DMS114 treated with DMSO at 0.1 percent for 48 hours (cell line): ENCODE results near the gene DNASE1L1.
A peak's percentile ranks its signal among the peaks of the same experiment; 100 is the strongest.

Source experiments
- DNase-seq: peaks from one replicate; lab custom pipeline; 2025; ENCODE audit not compliant: unreplicated experiment; lab: John Stamatoyannopoulos, UW

Gene DNASE1L1

DNA sequence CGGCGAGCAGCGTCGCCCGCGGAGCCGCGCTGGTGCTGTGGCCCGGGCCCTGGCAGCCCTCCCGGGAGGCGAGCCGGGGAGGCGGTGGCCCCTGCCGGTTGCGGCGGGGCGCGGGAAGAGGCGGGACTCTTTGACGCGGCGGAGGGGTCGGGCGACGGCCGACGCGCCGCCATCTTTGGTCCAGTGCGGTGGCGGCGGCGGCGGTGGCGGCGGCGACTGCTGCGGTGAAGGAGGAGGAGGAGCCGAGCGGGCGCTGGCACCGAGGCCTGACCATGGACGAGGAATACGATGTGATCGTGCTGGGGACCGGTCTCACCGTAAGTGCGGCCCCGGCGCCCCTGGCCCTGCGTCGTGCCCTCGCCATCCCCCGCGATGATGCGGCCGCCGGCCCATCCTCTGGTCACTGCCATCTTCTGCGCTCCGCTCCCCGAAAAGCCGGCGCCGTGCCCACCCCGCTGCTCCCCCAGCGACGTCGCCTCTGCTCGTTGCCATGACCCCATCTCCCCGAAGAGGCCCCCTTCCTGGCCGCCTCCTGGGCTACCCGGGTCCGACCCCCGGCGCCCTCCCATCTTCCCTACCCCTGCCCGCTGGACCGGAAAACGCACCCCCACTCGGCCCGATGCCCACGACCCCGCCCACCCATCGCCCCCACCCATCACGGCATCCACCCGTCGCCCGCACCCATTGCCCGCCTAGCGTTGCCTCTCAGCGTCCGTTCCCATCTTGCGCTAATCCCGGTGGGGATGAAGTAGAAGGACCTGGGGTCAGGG is 28.1 kb upstream of the DNASE1L1 start, which contains the start of gene GDI1:
Gene GDI1 (plus strand): TSS at position 172 of the 770 bp plus-strand sequence. CDS start 101 bp downstream, at position 273.
- no peak for DNase-seq

- DNase-seq, result no peak
Measured at GRCh38 chrX:154436374-154436982, 27.4 kb upstream of the DNASE1L1 start.

- no peak for DNase-seq
Measured at GRCh38 chrX:154435171-154435733, 26.2 kb upstream of the DNASE1L1 start.

GRCh38 chrX:154434394-154435168 is 25.5 kb upstream of the DNASE1L1 start:
- DNase-seq, result no peak

DNA sequence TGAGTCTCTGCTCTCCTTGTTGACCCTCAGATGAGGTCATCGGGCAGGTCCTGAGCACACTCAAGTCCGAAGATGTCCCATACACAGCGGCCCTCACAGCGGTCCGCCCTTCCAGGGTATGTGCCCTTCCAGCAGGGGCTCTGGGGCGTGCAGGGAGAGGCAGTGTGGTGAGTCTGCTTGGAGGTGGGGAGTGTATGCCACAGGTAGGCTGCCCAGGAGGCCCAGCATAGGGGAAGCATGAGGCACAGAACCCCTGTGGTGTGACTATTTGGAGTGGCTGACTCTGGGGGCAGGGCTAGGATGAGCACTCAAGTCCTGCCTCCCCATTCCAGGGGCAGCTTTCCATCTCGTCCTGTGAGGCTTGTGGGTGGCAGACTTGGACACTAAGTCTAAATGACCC is 24.6 kb upstream of the DNASE1L1 start:
- DNase-seq, result no peak

DNA sequence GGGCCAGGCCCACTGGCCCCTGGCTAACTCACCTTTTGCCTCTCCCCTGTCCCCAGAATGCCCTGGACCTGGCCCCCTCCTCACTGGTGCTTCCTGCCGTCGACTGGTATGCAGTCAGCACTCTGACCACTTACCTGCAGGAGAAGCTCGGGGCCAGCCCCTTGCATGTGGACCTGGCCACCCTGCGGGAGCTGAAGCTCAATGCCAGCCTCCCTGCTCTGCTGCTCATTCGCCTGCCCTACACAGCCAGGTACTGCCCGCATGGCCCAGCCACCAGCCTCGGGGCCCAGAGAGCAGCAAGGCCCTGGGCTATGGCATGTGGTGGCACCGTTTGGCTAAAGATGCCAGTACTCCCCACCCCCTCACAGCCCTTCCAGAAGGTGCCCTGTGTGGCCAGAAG is 23.2 kb upstream of the DNASE1L1 start:
- no peak for DNase-seq

DNA sequence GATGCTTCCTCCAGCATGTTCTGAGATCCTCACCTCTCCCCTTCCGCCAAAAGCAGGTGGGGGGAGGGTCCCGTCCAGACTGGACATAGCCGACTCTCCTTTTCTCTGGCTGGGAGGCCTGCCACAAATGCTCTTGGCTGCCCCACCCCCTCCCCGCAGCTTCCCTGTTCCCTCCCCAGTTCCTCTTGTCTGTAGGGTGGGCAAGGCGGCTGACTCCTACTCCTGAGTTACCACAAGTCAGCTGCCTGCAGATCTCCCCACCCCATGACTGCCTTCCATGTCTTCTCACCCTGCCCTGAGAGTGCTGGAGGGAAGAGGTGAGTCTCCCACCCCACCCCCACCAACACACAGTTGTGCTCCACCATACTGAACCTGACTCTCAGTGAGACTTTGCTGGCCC is 22.3 kb upstream of the DNASE1L1 start:
- DNase-seq, result no peak

DNA sequence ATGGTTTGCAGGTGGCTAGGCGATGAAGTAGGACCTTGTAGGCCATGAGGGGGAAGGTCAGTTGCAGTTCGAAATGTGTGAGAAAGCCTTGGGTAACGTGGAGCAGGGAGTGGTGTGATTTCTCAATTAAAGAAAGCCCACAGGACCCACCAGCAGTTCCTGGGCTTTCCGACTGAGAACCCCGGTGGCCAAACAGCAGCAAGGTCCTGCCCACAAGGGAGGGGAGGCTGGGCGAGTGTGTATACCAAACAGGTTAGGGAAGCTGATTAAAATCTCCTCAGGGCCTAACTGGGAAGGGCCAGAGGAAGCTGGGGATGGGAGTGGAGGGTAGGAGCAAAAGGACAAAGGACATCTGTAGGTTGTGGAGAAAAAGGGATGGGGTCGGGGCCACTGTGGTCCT is 21.9 kb upstream of the DNASE1L1 start:
- DNase-seq, result no peak

DNA sequence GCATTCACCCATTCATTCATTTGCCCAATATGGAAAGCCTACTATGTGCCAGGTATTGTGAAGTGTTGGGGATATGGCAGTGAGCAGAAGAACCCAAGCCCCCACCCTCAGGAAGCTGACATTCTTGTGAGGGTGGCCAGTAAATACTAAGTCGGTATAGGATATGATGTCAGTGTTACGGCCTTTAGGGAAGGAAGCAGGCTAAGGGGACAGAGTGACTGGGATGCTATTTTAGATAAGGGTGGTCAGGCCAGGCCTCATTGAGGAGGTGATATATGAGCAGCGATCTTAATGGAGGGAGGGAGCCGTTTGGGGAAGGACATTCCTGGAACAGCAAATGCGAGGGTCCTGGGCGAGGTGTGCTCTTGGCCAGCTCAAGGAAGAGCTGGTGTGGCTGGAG is 21.4 kb upstream of the DNASE1L1 start:
- DNase-seq, result no peak

- no peak for DNase-seq
Measured at GRCh38 chrX:154429711-154430110, 20.7 kb upstream of the DNASE1L1 start.

GRCh38 chrX:154428176-154429171 is 19.4 kb upstream of the DNASE1L1 start, which contains the start of gene ATP6AP1:
ATP6AP1 (plus strand) TSS chrX:154428677; CDS start chrX:154428693, 16 bp downstream.
- DNase-seq, result peak; percentile 78

DNA sequence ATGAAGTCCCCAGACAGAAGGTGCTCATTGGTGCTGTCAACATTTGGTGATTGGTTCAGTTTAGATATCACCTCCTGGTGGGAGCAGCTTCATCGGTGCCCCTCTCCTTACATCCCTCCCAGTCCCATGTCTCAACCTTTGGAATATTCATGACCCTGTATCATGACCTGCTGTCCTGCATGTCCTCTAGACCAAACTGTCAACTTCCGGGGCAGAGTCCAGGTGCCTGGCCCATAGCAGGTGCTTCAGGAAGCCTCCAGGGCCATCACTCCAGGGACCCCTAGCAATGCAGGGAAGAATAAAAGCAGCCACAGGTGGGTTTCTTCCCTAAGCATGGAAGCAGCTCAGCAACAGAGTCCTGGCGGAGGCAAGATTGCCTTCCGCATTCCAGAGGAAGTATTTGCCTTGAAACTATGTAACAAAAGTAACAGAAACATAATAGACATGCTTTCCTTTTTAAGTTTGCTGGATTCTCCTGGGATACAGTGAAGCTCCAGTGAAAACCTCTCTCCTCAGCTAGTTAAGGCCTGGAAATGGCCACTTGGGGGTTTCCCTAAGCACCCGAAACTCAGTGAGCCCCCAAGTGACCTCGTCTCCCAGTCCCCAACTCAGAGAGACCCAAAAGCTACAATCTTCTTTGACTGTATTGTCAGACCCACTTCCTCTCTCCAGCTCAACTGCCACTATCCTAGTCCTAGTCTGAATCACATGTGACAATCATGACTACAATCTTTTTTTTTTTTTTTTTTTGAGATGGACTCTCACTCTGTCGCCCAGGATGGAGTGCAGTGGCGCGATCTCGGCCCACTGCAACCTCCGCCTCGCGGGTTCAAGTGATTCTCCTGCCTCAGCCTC is 18.1 kb upstream of the DNASE1L1 start:
- no peak for DNase-seq

- DNase-seq, result no peak
Measured at GRCh38 chrX:154420402-154420756, 11.3 kb upstream of the DNASE1L1 start.

DNA sequence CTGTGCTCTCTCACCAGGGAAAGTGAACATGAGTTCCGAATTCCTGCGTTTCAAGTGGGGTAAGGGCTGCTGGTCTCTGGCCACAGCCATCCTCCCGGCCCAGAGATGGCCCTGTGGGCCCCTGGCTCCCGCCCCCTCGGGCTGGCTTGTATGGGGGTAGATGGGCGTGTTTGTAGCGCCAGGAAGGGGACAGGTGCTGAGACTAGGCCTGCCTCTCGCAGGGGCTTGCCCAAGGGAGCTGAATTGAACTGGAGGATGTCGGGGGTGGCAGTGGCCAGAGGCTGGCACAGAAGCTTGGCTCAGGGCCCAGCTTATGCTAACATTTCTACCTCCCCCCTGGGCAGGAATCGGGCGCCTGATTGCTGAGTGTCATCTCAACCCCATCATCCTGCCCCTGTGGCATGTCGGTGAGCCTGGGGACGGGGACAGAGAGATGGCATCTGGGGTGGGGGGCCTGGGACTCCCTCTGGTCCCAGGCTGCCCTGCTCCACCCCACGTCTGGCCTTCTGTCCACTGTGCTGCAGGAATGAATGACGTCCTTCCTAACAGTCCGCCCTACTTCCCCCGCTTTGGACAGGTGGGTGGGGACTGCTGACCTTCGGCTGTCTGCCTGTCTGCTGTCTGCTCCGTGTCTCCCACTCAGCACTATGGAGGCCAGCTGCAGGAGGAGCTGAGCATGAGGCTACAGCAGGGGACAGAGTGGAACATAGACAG is 10.8 kb upstream of the DNASE1L1 start:
- no peak for DNase-seq

- no peak for DNase-seq
Measured at GRCh38 chrX:154419189-154419588, 10.1 kb upstream of the DNASE1L1 start.

- DNase-seq, result no peak
Measured at GRCh38 chrX:154417157-154417556, 8.1 kb upstream of the DNASE1L1 start.

DNA sequence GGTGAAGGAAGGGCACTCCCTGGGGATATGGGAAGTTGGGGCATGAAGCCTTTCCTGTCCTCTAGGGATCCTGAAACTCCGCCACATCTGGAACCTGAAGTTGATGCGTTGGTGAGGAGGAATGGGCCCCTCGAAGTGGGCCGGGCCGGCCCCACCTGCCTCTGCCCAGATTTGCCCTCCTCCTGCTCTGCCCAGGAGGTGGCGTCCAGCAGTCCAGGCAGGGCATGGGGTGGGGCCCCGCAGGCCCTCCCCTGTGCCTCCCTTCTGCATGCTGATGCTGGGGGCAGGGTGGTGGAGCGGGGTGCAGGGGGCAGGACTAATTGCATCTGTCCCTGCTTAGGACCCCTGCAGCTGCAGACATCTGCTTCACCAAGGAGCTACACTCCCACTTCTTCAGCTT is 4.1 kb upstream of the DNASE1L1 start:
- DNase-seq, result no peak

DNA sequence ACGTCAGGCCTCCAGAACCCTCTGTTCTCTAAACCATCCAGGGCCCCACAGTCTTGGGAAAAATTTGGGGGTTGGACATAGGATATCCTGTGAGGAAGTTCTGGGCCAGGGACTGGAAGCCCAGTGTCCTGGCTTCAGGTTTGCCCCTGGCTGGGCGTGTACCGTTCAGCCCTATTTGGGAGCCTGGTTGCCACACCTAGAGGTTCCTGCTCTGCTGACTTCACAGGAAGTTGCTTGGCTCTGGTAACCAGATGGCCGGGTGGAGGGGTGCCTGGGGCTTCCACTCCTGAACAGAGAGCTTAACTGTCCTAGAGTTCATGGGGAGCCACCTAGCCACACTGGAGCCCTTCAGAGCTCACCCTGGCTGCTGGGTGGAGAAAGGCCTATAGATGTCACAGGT is 3.4 kb upstream of the DNASE1L1 start:
- no peak for DNase-seq

DNA sequence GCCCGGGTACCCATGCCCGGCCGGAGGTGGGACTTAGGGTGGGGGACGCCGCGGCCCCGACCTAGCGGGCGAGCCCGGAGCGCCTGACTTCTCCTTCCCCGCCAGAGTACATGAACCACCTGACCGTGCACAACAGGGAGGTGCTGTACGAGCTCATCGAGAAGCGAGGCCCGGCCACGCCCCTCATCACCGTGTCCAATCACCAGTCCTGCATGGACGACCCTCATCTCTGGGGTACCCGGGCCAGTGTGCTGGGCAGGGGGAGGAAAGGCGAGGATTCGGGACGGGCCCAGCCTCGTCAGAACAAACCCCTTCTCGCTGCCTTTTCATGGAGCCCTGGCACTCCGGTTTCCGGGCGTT is 2.9 kb upstream of the DNASE1L1 start:
- DNase-seq, result no peak
